OCI-LY3 (cell line): ENCODE data around the gene C9orf78.

Source experiments
- CTCF ChIP-seq: fragments of 200-600, 300-600 bp; sonication (generic); IDR thresholded peaks from 2 replicates; pipeline ENCODE4 v1.5.1; 2014; ENCODE audit warnings: antibody characterized with exemption, low read length, low read depth
- EZH2phosphoT487 ChIP-seq: fragments of 200-600 bp; shearing (Covaris generic); IDR thresholded peaks from 2 replicates; pipeline ENCODE4 v1.6.1; 2018; ENCODE audit warnings: antibody characterized with exemption, mixed run types, low read depth

- TF ChIP-seq CTCF (no peak), EZH2phosphoT487 (no peak)
Observed at GRCh38 chr9:129858167-129858962, 23.3 kb upstream of the C9orf78 start.
